GDM1 (cell line): ENCODE data around the gene FBXO44.
"Not testable (repeated sequence)": the region's sequence is repeated elsewhere in the genome, so short reads cannot be mapped to it uniquely, and the experiment has no call there.

Experiments
- DNase-seq: peaks from one replicate; lab custom pipeline; 2025; lab: John Stamatoyannopoulos, UW

FBXO44 gene

DNA sequence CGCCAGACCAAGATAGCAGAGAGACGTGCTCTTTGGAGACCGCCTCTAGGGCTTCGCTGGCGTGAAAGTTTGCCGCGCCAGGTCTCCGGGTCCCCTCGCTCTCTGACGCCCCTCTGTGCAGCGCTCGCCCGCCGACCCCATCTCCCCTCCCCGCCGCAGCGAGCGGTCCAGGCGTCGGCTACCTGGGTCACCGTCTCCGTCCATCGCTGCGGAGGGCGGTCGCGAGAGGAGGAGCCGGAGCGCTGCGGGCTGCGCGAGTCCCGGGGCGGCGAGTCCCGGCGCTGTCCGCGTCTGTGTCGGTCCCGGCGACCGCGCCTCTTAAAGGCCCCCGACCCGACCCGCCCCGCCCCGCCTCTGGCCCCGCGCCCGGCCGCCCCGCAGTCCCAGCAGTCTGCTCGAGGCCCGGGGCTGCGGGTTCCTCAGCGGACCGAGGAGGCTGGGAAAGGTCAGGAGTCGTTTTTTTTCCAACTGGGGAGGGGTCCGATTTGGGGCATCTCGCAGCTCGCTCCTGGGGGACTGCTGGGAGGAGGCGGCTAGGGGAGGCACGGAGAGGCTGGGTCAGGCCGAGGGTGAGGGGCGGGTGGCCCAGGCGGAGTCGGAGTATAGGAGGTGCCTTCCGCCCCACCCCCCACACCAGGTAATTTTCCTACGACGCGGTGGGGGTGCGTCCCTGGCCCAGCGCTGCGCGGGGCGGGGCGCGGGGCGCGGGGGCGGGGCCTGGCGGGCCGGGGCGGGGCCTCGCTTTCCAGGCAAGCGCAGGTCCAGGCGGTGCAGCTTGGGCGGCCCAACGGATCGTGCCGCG lies at the start of gene FBXO44, which contains the start of gene FBXO2:
TSS of gene FBXO44 (plus strand) at position 741 of the 802 bp plus-strand sequence. CDS start 959 bp downstream, outside the sequence.
TSS of gene FBXO2 (minus strand) at position 293 of the 802 bp plus-strand sequence. CDS start at position 204, 89 bp downstream.
- no peak for DNase-seq

- no peak for DNase-seq
These were observed 47.9 kb upstream of the FBXO44 start for GRCh38 chr1:11606775-11607174.

DNA sequence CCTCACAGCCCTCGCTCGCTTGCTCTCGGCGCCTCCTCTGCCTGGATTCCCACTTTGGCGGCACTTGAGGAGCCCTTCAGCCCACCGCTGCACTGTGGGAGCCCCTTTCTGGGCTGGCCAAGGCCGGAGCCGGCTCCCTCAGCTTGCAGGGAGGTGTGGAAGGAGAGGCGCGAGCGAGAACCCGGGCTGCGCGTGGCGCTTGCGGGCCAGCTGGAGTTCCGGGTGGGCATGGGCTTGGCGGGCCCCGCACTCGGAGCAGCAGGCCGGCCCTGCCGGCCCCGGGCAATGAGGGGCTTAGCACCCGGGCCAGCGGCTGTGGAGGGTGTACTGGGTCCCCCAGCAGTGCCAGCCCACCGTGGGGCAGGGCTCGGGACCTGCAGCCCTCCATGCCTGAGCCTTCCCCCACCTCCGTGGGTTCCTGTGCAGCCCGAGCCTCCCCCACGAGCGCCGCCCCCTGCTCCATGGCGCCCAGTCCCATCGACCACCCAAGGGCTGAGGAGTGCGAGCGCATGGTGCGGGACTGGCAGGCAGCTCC lies 46.0 kb upstream of the FBXO44 start:
- not testable (repeated sequence) for DNase-seq

GRCh38 chr1:11609378-11609777 lies 45.3 kb upstream of the FBXO44 start:
- DNase-seq, result not testable (repeated sequence)

GRCh38 chr1:11610629-11611180 lies 44.0 kb upstream of the FBXO44 start:
- DNase-seq, result no peak

- no peak for DNase-seq
These were observed 42.9 kb upstream of the FBXO44 start for GRCh38 chr1:11611638-11612327.

- no peak for DNase-seq
These were observed 41.3 kb upstream of the FBXO44 start for GRCh38 chr1:11613347-11613746.

GRCh38 chr1:11615090-11615489 lies 39.6 kb upstream of the FBXO44 start:
- no peak for DNase-seq

GRCh38 chr1:11616766-11617165 lies 37.9 kb upstream of the FBXO44 start:
- DNase-seq, result no peak

DNA sequence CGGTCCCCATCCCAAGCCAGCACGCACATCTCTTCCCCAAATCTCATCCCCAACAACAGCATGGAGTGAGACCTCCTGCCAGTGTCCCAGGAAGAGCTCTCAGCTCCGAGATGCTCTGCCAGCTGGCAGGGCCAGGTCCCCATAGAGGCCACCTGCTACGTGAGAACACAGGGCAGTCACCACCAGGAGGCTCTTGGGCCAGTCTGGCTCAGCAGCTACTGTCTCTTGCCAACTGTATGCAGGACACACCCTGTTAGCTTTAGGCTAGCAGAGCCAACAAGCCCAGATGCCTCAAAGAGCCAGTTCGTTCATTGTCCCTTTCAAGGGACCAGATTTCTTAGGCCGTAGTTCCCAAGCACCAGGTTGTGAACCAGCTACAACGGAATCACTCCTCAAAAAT lies 37.4 kb upstream of the FBXO44 start:
- DNase-seq, result no peak

- no peak for DNase-seq
These were observed 36.9 kb upstream of the FBXO44 start for GRCh38 chr1:11617741-11618140.

DNA sequence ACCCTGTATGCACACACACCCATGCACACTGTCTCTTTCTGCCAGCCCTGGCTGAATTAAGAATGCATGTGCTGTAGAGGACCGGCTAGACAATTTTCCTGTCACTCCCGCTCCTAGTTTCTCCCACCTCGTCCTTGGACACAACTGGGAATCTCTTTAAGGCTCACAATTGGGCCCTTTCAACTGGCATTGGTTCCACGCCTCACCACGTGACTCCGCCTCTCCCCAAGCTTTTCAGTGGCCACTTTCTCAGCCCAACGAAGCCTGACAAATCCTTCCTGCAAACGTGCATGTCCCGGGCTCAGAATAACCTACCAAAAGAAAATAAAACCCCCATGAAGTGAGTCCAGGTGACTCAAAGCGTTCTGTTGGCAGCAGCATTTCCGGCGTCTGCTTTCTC lies 34.3 kb upstream of the FBXO44 start:
- DNase-seq, result no peak

DNA sequence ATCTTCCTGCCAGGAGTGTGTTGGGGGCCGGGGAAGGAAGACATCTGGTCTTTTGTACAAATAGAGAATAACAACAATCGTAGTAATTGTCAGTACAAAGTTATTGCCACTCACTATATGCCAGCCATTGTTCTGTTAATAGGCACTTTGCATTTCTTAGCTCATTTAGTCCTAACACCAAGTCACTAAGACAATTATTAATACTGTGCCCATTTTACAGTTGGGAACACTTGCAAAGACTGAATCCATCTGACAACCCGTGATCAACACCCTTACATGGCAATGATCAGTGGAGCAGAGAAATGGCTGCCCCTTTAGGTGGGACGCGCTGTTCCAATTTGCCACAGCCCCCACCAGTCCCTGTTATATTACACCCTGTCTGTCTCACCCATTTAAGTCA lies 33.8 kb upstream of the FBXO44 start:
- no peak for DNase-seq

DNA sequence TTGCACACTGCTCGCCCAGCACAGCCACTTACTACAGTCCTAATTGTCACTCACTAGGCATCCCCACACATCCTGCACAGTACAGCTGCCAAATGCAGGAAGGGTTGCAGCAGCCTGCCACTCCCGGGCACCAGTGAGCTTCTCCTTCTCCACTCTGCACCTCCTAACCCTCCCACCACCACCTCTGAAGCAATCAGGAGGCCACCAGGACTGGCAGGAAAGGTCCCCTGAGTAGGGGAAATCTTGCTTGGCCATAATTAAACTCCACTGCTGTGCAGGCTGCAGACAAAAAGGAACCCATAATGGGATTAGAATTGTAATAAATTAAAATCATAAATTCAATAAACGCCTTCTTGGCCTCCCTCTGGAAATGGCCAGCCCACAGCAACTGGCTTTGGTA lies 32.3 kb upstream of the FBXO44 start:
- DNase-seq, result no peak

DNA sequence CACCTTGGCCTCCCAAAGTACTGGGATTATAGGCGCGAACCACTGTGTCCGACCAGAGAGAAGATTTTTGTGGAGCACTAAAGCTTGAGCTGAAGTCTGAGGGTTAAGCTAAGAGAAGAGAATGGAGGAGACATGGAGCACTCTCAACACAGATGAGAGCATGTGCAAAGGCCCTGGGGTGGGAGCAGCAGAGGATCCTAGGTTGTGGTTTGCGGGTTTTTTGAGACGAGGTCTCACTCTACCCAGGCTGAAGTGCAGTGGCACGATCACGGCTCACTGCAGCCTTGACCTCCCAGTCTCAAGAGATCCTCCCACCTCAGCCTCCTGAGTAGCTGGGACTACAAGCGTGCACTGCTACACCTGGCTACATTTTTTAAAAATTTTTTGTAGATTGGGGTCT lies 31.0 kb upstream of the FBXO44 start:
- DNase-seq, result no peak

DNA sequence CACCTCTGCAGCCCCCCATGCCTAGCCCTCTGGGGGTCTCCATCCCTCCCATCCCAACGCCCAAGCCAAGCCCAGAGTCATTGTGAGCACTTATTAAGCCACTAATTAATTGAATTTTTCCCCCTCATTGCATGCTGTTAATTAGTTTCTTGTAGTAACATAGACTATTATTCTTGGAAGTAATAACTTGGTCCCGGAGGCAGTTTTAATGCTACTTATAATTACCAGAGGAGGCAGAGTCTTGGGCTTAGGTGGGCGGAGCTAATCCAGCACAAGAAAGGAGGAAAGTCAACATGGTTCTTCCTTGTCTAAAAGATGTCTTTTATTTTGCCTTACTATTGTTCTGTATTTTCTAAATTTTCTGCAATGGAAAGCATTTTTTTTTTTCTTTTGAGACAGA lies 28.1 kb upstream of the FBXO44 start:
- no peak for DNase-seq

- no peak for DNase-seq
These were observed 25.9 kb upstream of the FBXO44 start for GRCh38 chr1:11628767-11629166.

GRCh38 chr1:11629184-11630016 lies 25.3 kb upstream of the FBXO44 start:
- no peak for DNase-seq

- DNase-seq, result no peak
These were observed 20.1 kb upstream of the FBXO44 start for GRCh38 chr1:11634365-11635192.

DNA sequence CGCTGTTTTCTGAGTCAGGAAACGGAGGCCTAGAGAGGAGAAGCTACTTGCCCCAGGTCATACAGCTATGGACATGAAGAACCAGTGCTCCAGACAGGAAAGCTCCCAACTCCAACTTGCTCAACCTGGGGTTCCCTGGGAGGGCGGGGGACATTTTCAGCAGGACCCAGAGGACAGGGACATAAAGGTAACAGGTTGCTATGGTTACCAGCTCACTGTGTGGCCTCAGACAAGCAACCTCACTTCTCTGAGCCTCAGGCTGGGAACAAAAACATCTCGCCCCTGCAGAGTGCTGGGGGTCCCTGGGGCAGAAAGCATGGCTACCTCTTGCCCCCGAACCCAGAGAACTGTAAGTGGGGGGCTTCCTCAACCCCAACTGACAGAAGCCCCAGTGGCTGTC lies 16.6 kb upstream of the FBXO44 start:
- DNase-seq, result no peak

GRCh38 chr1:11639372-11639771 lies 15.3 kb upstream of the FBXO44 start:
- no peak for DNase-seq
